ENCODE measurements around the gene INCA1. TPM values are rescaled to one million over a fixed set of nuclear protein-coding genes. Genes with fewer than 3 reads are reported as not detected.

The INCA1 gene
- total and polyA plus RNA-seq, 2 of the 13 experiments (the other 11 are each of a cell fraction or from before 2014, with no cell fraction given), result 0.93 to 2.6 TPM

GRCh38 chr17:4939796-4940554 is 57.3 kb downstream of the INCA1 start, which contains the start of the genes RNF167 and SLC25A11 (continued):
- TF ChIP-seq ZMAT5 (CRISPR knock-in tag; IDR thresholded peaks at IDR 0.05; ENCODE audit: borderline replicate concordance, low read depth), result no peak
- TF ChIP-seq KDM5B (CRISPR knock-in tag; IDR thresholded peaks at IDR 0.05; ENCODE audit: borderline replicate concordance), result 0 out of 2 replicates have a peak, but pooled peaks have one; percentile 18
- TF ChIP-seq PRDM4 (CRISPR knock-in tag; IDR thresholded peaks at IDR 0.05; ENCODE audit: borderline replicate concordance), result no peak
- no peak for TF ChIP-seq ELK4 (CRISPR knock-in tag; IDR thresholded peaks at IDR 0.05; ENCODE audit: borderline replicate concordance)
- no peak for TF ChIP-seq SALL2 (CRISPR knock-in tag; IDR thresholded peaks at IDR 0.05)
- TF ChIP-seq GFI1 (CRISPR knock-in tag; IDR thresholded peaks at IDR 0.05; ENCODE audit: borderline replicate concordance), result no peak
- no peak for TF ChIP-seq SRSF9 (IDR thresholded peaks at IDR 0.05; ENCODE audit: borderline replicate concordance, insufficient read depth, low read depth, low read length, poor library complexity, severe bottlenecking)
- TF ChIP-seq USF2 (IDR thresholded peaks at IDR 0.05; ENCODE audit: low read depth, low read length), result no peak
- no peak for TF ChIP-seq USF2 (CRISPR knock-in tag; IDR thresholded peaks at IDR 0.05; ENCODE audit: borderline replicate concordance)
- TF ChIP-seq ELF1 (CRISPR knock-in tag; IDR thresholded peaks at IDR 0.05), result no peak; the same call in none of the 2 replicates
- no peak for TF ChIP-seq KMT2A (CRISPR knock-in tag; IDR thresholded peaks at IDR 0.05)
- TF ChIP-seq ZNF24 (IDR thresholded peaks at IDR 0.05), result no peak
- TF ChIP-seq MXI1 (IDR thresholded peaks at IDR 0.05; ENCODE audit: borderline replicate concordance, low read depth, low read length), result peak; percentile 86; the same call in 2 of the 3 replicates
- no peak for TF ChIP-seq KDM1A (CRISPR knock-in tag; IDR thresholded peaks at IDR 0.05)
- no peak for TF ChIP-seq SP5 (CRISPR knock-in tag; IDR thresholded peaks at IDR 0.05; ENCODE audit: borderline replicate concordance, low read depth)
- no peak for TF ChIP-seq PREB (CRISPR knock-in tag; IDR thresholded peaks at IDR 0.05)
- no peak for TF ChIP-seq CSRNP1 (CRISPR knock-in tag; IDR thresholded peaks at IDR 0.05)
- peak; percentile 77; the same call in 1 of the 2 replicates for TF ChIP-seq YEATS4 (CRISPR knock-in tag; IDR thresholded peaks at IDR 0.05; ENCODE audit: borderline replicate concordance)
- TF ChIP-seq ZNF543 (CRISPR knock-in tag; IDR thresholded peaks at IDR 0.05), result 0 out of 2 replicates have a peak, but pooled peaks have one; percentile 34
- 0 out of 2 replicates have a peak, but pooled peaks have one; percentile 2 for TF ChIP-seq ONECUT2 (CRISPR knock-in tag; IDR thresholded peaks at IDR 0.05)

Measured in HepG2 (cell line).